HK-2 (cell line): ENCODE data around the gene ZNF619.

Experiments used
- DNase-seq: peaks from one replicate; pipeline ENCODE4 v3.0.0-alpha.2; 2018; ENCODE audit not compliant: unreplicated experiment

The ZNF619 gene

DNA sequence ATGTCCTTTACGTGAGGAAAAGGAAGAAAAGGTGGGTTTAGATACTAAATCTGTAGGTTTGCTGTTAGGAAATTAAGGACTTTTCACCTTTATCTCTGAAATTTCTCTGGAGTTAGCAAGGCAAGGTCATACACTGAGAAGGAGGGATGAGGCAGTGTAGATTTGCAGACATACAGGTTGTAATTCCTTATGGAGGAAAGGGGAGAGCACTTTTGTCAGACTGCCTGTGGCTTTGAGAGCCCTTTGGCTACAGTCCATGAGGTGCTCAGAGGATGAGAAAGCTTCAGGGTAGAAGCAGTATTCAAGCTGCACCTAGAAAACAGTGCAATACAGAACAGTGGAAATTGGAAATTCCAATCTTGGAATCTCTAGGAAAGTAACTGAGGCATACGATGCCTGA is 11.5 kb upstream of the ZNF619 start:
- DNase-seq, result no peak

DNA sequence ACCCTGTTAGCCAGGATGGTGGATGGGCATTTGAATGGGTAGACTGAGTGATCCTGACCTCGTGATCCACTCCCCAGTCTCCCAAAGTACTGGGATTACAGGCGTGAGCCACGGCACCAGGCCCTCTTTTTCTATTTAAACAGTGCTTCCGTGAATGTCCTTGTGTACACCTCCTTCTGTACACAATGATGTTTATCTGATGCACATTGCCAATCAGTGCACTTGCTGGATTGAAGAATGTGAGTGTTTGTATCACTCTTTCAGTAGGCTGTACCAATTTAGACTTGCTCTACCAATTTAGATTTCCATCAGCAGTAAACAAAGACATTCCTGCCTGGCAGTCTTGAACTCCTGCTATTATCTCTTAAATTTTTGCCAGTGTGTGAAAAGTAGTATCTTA is 8.9 kb upstream of the ZNF619 start:
- DNase-seq, result no peak

DNA sequence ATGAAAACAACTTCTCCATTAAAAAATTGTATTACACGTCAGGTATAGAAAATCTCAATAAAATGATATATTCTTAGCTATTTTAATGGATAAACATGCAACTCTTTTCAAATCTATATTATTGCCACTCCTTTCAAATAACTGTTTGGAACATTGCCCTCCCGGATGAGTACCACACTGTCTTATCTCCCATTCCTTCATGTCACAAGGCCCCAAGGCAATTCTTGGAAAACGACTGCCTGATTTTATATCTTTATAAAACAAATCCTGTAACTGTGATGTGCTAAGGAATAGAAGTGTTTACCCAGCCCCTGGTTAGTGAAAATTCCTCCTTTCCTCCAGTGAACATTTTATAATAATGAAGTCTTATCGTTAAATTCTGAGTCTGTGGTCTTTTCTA is 6.2 kb upstream of the ZNF619 start:
- DNase-seq, result no peak

DNA sequence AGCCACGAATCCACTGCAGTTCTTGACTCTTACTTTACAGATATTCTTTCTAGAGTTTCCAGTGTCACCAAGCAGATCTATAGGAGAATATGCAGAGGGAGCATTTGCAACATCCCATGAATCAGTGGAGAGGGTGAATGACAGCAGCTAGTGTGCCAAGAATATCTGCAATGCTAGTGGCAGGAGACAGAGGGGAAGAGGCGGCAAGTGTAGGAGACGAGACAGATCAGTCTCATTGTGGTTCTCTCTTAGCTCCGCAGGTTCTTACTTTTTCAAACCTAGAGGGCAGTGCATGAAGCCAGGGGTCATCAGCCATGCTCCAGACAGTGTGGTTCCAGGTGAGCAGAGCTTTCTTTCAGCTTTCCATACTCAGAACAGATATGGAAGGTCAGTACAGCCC is 744 bp downstream of the ZNF619 start:
- no peak for DNase-seq

DNA sequence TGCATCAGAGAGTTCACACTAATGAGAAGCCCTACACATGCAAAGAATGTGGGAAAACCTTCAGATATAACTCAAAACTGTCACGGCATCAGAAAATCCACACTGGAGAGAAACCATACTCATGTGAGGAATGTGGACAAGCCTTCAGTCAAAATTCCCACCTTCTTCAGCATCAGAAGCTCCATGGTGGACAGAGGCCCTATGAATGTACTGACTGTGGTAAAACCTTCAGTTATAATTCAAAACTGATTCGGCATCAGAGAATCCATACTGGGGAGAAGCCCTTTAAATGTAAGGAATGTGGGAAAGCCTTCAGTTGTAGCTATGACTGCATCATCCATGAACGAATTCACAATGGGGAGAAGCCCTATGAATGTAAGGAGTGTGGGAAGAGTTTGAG is 10.2 kb downstream of the ZNF619 start:
- DNase-seq, result no peak

DNA sequence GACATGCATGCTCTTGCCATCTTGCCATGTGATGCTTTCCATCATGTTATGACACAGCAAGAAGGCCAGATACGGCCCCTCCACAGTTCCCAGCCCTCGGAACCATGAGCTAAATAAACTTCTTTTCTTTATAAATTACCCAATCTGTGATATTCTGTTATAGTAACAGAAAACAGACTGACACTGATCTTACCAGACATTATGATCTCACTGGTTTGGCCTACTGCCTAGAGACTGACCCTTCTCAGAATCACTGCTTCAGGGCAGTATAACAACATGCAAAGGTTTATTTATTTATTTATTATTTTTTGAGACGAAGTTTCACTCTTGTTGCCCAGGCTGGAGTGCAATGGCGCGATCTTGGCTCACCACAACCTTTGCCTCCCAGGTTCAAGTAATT is 14.0 kb downstream of the ZNF619 start:
- no peak for DNase-seq

DNA sequence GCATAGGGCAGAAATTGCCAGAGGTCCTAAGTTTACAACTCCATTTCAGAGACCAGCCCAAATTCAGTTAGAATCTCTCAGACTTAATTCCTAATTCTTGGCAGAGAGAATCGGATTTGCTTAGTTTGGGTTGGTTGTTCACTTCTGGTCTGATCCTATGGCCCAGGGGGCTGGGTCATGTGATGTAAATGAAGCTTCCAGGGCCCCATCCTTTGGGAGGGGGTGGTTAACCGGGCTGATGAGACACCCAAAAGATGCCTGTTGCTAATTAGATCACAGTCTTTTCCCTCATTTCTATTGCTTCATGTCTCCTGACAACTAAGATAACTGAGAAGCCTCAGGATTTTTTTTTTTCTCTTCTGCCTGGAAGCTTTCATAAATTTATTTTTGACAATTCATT is 17.8 kb downstream of the ZNF619 start:
- no peak for DNase-seq

DNA sequence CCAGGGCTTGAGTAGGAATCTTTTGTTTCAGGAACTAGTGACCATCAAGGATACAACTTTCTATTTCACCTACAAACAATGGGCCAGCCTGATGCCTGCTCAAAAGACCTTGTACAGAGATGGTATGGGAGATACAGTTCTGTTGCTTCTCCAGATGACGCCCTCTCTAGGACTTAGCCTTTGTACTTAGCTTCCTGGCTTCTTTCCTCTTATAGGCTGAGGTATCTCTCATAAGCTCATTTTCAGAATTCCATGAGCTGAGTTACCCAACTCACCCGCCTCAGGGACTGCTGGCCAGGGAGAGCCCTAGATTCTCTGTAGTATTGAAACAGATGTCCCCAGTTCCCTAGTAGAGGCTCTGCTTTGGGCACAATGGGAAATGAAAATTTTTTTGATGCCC is 20.4 kb downstream of the ZNF619 start:
- no peak for DNase-seq

DNA sequence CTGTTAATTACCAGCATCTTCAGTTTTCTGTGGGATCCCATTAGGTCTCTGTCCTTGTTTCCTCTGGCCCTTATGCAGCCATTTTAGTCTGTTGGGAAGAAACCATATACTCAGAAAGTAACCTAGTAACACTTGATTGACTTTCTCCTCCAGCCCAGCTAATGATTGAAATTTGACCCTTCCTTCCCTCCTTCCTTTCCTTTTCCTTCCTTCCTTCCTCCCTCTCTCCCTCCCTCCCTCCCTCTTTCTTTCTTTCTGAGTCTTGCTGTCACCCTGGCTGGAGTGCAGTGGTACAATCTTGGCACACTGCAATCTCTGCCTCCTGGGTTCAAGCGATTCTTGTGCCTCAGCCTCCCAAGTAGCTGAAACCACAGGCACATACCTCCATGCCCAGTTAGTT is 23.0 kb downstream of the ZNF619 start:
- no peak for DNase-seq

DNA sequence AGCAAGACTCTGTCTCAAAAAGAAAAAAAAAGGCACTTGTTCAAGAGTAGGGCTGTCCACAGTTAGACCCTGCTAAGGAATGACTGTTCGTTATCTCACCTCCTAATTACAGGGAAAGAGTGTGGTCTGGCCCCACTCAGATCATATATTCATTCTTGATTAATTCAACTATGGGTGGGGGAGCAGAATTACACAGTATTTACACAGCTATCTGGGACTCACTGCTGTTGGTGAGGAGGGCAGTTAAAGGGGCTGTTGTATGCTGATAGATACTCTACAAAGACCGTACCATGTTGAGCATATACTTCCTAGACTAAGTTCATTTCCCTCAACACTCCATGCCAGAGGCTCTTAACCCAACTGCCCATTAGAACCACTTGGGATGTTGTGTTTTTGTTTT is 25.1 kb downstream of the ZNF619 start:
- no peak for DNase-seq

DNA sequence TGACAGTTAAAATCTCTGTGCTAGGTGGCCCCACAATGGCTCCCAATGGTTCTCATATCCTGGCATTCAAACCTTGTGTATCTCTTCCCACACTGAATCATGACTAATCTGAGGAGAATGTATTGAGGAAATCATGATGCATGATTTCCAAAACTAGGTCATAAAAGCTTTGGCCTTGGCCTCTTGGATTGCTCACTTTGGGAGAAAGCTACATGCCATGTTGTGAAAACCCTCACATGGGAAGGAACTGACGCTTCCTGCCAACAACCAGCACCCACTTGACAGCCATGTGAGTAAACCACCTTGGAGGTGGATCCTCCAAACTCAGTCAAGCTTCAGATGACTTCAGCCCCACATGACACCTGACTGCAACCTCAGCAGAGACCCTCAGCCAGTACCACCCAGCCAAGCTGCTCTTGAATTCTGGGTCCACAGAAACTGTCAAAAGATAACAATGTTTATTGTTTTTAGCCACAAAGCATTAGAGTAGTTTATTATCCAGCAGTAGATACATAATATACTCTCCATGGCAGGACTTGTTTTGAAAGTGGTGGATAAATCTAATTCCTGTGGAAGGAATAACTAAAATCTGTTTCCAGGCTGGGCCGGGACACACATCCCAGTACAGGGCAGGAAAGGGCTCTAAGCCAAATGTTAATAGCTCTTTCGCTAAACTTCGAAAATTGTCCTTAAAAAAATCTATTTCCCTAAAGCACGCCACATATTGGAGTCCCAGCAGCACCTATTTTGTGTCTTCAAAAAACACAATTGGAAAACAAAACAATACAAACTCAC is 27.9 kb downstream of the ZNF619 start:
- peak; percentile 67 for DNase-seq

DNA sequence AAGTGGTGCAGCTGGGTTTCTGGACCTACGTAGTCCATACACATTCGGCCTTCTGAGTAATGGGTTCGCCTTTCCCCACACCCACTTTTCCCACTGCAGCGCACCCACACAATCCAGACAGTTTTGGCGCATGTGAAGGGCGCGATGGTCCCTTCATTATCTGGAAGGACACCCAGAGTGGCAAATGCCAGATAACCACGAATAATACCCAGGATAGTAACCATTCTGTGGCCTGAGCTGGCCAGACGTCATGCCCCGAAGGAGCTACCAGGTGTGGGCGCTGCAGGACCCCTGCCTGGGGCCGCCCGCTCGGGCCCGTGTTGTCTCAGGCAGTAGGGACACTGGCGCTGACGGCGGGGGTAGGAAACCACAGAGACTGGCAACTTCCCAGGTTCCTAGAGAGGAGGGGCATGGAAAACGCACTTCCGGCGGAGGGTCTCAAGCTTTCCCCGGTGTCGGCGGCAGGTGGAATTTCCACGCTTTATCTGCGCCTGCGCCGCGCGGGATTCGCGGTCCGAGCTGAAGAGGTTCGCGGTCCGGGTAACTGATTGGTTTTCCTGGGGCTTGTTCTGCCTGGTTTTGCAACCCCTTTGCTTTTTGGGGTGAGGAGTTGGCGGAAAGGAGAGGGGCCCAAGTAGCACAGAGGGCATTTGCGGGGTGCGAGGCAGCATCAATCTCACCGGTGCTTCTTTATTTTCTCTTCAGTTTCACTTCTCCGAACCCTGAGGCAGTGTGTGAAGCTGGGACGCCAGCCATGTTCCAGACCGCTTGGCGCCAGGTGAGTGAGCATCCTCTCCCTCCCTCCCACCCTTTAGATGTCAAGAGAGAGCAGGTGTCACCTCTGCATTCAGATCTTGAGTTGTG is 28.9 kb downstream of the ZNF619 start, which contains the start of gene ZNF620:
ZNF620 (plus strand) TSS at position 441 of the 864 bp plus-strand sequence; CDS start at position 755, 314 bp downstream.
- peak; percentile 77 for DNase-seq

DNA sequence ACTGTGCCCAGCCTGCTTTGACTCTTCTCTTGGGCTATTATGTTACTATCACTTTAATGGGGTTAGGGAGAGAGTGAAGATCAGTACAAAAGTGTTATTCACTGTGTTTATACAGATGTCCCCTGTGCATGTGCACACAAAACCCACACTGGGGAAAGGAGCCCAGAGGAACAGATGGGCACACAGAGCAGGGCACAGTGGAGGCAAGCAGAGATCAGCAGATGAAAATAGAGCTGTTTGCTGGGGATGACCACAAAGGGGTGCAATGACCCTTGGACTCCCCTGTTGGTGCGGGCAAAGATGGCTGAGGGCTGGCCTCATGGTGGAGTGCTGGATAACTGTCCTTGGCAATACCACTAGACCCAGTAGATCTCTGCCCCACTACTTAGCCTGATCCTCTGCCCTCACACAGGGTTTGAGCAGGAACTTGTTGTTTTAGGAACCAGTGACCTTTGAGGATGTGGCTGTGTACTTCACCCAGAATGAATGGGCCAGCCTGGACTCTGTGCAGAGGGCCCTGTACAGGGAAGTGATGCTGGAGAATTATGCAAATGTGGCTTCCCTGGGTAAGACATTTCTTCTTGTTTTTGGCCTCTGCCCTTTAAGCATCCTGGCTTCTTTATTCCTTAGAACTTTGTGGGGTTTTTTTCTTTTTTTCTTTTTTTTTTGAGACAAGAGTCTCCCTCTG is 34.3 kb downstream of the ZNF619 start:
- no peak for DNase-seq

DNA sequence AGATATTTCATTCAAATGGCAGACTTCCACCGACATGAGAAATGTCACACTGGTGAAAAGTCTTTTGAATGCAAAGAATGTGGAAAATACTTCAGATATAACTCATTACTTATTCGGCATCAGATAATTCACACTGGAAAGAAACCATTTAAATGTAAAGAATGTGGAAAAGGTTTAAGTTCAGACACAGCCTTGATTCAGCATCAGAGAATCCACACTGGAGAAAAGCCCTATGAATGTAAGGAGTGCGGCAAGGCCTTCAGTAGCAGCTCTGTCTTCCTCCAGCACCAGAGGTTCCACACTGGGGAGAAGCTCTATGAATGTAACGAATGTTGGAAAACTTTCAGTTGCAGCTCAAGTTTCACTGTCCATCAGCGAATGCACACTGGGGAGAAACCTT is 39.3 kb downstream of the ZNF619 start:
- DNase-seq, result no peak

DNA sequence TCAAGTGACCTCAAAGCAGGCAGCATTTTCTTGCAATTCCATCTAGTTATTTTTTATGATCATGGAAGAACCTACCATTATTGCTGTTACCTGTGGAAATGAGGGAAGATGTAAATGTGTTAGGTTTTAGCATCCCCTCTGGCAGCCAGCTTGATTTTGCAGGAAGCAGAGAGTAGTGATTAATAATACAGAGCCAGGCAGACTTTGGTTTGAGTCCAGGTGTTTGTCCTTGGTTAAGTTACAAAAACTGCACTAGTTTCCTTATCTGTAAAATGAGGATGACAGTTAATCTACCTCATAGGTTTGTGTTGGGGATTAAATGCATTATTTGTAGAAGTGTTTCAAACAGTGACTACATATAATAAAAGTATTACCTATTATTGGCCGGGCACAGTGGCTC is 41.1 kb downstream of the ZNF619 start:
- no peak for DNase-seq

DNA sequence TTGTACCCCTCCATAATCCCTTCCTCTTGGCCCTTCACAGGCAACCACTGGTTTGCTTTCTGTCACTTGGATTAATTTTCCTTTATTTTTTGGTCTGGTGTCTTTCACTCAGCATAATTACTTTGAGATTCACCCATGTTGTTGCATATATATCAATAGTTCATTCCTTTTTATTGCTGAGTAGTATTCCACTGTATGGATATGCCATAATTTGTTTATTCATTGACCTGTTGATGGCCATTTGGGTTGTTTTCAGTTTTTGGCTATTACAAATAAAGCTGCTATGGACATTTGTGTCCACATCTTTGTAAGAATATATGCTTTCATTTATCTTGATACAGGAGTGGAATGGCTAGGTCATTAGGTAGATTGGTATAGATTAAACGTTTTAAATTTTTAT is 41.9 kb downstream of the ZNF619 start:
- no peak for DNase-seq

DNA sequence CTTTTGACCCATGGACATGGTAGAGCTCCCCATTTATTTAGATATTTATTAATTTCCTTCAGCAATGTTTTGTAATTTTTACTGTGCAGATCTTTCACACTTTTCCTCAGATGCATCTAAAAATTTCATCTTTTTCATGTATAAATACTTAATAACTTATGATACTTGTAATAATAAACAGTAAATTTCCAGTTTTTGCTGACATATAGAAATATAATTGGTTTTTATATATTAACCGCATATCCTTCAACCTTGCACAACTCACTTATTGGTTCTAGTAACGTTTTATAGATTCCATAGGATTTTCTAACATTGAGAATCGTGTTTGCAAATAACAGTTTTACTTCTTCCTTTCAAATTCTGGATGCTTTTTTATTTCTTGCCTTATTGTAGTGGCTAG is 44.3 kb downstream of the ZNF619 start:
- no peak for DNase-seq

DNA sequence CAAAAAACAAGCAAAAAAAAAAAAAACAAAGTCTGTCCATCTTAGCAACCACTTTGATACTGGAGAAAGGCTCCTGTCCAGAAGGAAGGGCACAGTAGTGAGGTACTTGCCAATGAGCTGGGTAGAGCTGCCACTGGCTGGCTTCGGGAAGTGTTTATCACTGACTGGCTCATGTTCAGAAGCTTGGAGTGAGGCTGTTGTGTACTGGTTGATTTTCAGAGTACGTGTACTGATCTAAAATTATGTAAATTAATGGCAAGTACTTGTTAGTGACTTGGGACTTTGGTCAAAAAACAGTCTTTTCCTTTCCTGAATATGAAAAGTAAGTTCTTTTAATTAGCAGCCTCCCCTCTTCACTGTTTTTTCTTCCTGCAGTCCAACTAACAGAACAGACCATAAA is 46.9 kb downstream of the ZNF619 start:
- DNase-seq, result no peak

DNA sequence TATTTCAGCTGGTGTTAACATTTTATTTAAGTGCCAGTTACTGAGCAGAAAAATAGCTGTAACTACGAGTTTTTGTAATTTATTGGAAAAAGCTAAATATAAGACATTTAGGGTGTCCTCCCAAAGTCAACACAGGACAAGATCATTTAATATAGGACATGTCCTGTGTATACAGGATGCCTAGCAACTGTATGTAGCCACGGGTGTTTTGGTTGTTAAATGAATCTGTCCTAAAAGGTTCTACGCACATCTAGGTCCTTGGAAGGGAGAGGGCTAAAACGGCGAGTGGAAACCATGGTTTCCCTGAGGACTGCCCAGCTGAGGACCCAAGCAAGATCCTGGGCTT is 47.3 kb downstream of the ZNF619 start:
- no peak for DNase-seq

DNA sequence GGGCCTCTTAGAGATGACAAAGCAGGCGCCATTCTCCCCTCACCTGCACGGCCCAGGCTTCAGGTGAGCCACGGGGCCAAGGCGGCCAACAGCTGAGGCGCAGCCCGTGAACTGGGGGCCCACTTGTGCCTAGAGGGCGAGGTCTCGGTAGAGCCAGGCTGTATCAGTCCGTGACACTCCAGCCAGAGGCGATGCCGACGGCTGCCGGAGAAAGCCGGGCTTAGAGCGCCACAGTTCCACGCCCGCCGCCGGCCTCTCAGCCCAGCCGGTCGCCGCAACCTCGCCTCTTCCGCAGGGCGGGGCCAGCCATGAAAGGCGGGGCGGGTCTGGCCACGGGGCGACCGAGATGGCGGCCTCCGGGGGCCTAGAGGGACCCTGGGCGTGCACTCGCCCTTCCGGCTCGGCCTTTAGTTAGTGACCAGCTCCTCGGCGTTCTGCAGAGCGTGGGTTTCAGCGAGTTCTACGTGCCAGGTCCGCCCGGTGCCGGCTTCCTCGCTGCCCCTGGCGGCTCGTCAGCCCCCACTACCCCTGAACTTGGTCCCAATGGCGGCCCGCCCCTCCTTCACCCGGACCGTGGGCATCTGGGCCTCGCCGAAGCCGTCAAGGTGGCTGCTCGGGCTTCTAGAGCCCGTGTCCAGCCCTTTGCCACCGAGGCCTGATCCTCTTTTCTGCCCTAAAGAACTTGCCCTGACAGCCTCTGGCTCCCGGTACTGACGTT is 47.8 kb downstream of the ZNF619 start, which contains the start of gene ZNF621:
ZNF621 (plus strand) TSS at position 393 of the 718 bp plus-strand sequence. CDS start 881 bp downstream, outside the sequence.
- DNase-seq, result peak; percentile 85

DNA sequence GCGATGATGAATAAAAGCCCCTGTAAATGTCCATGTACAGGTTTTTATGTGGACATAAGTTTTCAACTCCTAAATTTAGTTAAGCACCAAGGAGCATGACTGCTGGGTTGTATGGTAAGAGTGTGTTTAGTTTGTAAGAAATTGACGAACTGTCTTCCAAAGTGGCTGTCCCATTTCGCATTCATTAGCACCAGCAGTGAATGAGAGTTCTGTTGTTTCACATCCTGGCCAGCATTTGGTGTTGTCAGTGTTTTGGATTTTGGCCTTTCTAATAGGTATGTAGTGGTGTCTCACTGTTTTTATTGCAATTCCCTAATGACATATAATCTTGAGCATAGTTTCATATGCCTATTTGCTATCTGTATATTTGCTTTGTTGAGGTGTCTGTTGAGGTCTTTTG is 51.5 kb downstream of the ZNF619 start:
- no peak for DNase-seq

DNA sequence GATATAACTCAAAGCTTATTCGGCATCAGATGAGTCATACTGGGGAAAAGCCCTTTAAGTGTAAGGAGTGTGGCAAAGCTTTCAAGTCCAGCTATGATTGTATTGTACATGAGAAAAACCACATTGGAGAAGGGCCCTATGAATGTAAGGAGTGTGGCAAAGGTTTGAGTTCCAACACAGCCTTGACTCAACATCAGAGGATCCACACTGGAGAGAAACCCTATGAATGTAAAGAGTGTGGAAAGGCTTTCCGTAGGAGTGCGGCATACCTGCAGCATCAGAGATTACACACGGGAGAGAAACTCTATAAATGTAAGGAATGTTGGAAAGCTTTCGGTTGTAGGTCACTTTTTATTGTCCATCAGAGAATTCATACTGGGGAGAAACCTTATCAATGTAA is 55.3 kb downstream of the ZNF619 start:
- DNase-seq, result no peak
